ENCODE data around the gene FKBP14. TPM values are rescaled to one million over a fixed set of nuclear protein-coding genes. Genes with fewer than 3 reads are reported as not detected.
"Not testable (repeated sequence)": the region's sequence is repeated elsewhere in the genome, so short reads cannot be mapped to it uniquely, and the experiment has no call there.

Gene FKBP14
- total RNA-seq, 2 donors from 2014 or later, result 7.9 to 12.3 TPM

GRCh38 chr7:29980151-29980550, 46.4 kb downstream of the FKBP14 start:
- H3K27ac Mint-ChIP-seq, result no peak overlapping the region
- ATAC-seq (no peak), DNase-seq (ENCODE audit: low spot score in 2 of 2) (no peak)

GRCh38 chr7:29977886-29978651, 48.4 kb downstream of the FKBP14 start:
- H3K9me3 Mint-ChIP-seq, result no peaks in the 10 kb centered on the region
- H3K27ac Mint-ChIP-seq, result no peak overlapping the region
- ATAC-seq (peak in 1 of 2 donors; percentile 41), DNase-seq (ENCODE audit: low spot score in 2 of 2) (no peak)
- no peaks in the 10 kb centered on the region for H3K36me3 Mint-ChIP-seq

More at GRCh38 chr7:29980151-29980550, 46.4 kb downstream of the FKBP14 start:
- H3K9me3 Mint-ChIP-seq, result no peaks in the 10 kb centered on the region
- no peaks in the 10 kb centered on the region for H3K36me3 Mint-ChIP-seq

GRCh38 chr7:29976673-29977415, 49.7 kb downstream of the FKBP14 start:
- Mint-ChIP-seq H3K27ac (no peak overlapping the region), H3K9me3 (no peaks in the 10 kb centered on the region)
- no peak for ATAC-seq

GRCh38 chr7:29976266-29976665, 50.2 kb downstream of the FKBP14 start:
- Mint-ChIP-seq H3K27ac (no peak overlapping the region), H3K36me3 (no peaks in the 10 kb centered on the region), H3K9me3 (no peaks in the 10 kb centered on the region)
- ATAC-seq (no peak), DNase-seq (ENCODE audit: low spot score in 2 of 2) (no peak)

More at GRCh38 chr7:29976673-29977415, 49.7 kb downstream of the FKBP14 start:
- DNase-seq (ENCODE audit: low spot score in 2 of 2), result no peak
- H3K36me3 Mint-ChIP-seq, result no peaks in the 10 kb centered on the region

- Mint-ChIP-seq H3K27ac (no peak overlapping the region), H3K36me3 (no peaks in the 10 kb centered on the region), H3K9me3 (no peaks in the 10 kb centered on the region)
- ATAC-seq (no peak), DNase-seq (ENCODE audit: low spot score in 2 of 2) (no peak)
These were observed 50.9 kb downstream of the FKBP14 start for GRCh38 chr7:29975561-29975960.

GRCh38 chr7:29974286-29974685, 52.2 kb downstream of the FKBP14 start:
- DNase-seq (ENCODE audit: low spot score in 2 of 2) (no peak), ATAC-seq (no peak)
- Mint-ChIP-seq H3K27ac (no peak overlapping the region), H3K9me3 (no peaks in the 10 kb centered on the region), H3K36me3 (no peaks in the 10 kb centered on the region)

GRCh38 chr7:29972315-29972669, 54.2 kb downstream of the FKBP14 start:
- no peaks in the 10 kb centered on the region for H3K9me3 Mint-ChIP-seq
- H3K27ac Mint-ChIP-seq, result no peak overlapping the region
- ATAC-seq (no peak), DNase-seq (ENCODE audit: low spot score in 2 of 2) (no peak)
- no peaks in the 10 kb centered on the region for H3K36me3 Mint-ChIP-seq

- Mint-ChIP-seq H3K9me3 (no peaks in the 10 kb centered on the region), H3K36me3 (no peaks in the 10 kb centered on the region), H3K27ac (no peak overlapping the region)
- DNase-seq (ENCODE audit: low spot score in 2 of 2), result no peak
- no peak for ATAC-seq
These were observed 54.8 kb downstream of the FKBP14 start for GRCh38 chr7:29971566-29972314.

GRCh38 chr7:29970158-29970557, 56.3 kb downstream of the FKBP14 start:
- ATAC-seq (no peak), DNase-seq (ENCODE audit: low spot score in 2 of 2) (no peak)
- Mint-ChIP-seq H3K36me3 (no peaks in the 10 kb centered on the region), H3K27ac (no peak overlapping the region), H3K9me3 (no peaks in the 10 kb centered on the region)

- Mint-ChIP-seq H3K9me3 (no peaks in the 10 kb centered on the region), H3K36me3 (no peaks in the 10 kb centered on the region), H3K27ac (no peak overlapping the region)
- no peak for ATAC-seq
- no peak for DNase-seq (ENCODE audit: low spot score in 2 of 2)
These were observed 56.8 kb downstream of the FKBP14 start for GRCh38 chr7:29969738-29970137.

GRCh38 chr7:29968683-29969395, 57.7 kb downstream of the FKBP14 start:
- Mint-ChIP-seq H3K36me3 (no peaks in the 10 kb centered on the region), H3K9me3 (no peaks in the 10 kb centered on the region), H3K27ac (no peak overlapping the region)
- ATAC-seq, result no peak
- no peak for DNase-seq (ENCODE audit: low spot score in 2 of 2)

- Mint-ChIP-seq H3K36me3 (no peaks in the 10 kb centered on the region), H3K27ac (no peak overlapping the region), H3K9me3 (no peaks in the 10 kb centered on the region)
- DNase-seq (ENCODE audit: low spot score in 2 of 2), result no peak
- no peak for ATAC-seq
These were observed 61.5 kb downstream of the FKBP14 start for GRCh38 chr7:29965030-29965429.

- Mint-ChIP-seq H3K27ac (no peak overlapping the region), H3K9me3 (no peaks in the 10 kb centered on the region), H3K36me3 (no peaks in the 10 kb centered on the region)
- DNase-seq (ENCODE audit: low spot score in 2 of 2), result no peak
- ATAC-seq, result no peak
These were observed 64.5 kb downstream of the FKBP14 start for GRCh38 chr7:29962035-29962434.

- not testable (repeated sequence) for H3K9me3 Mint-ChIP-seq; ATAC-seq; DNase-seq (ENCODE audit: low spot score in 2 of 2); H3K27ac Mint-ChIP-seq; H3K36me3 Mint-ChIP-seq
These were observed 64.9 kb downstream of the FKBP14 start for GRCh38 chr7:29961611-29962010.
